Measurements from ENCODE around the gene NAGS.
"Not testable (repeated sequence)": the region's sequence is repeated elsewhere in the genome, so short reads cannot be mapped to it uniquely, and the experiment has no call there.

Gene NAGS

DNA sequence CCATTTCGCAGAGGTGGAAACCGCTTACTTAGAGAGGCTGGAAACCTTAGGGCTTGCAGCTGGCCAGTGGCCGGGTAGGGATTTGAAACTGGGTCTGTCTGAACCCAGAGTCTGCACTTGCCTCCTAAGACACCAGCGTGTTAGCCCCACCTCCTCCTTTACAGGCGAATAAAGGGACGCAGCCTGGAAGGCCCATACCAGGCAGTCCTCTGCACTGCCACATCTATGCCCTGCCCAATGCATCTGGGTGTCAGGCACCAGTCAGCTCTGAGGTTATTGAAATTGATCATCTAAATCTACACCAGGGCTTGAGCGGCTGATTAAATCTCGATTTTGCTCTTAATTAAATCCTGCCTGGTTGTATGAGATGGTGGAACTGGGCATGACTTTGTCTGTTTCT lies 19.9 kb upstream of the NAGS start:
- DNase-seq (ENCODE audit: low read depth): no peak

GRCh38 chr17:43986225-43986981 lies 18.0 kb upstream of the NAGS start:
- DNase-seq (ENCODE audit: low read depth): no peak

GRCh38 chr17:43987131-43988021 lies 17.0 kb upstream of the NAGS start:
- no peak for DNase-seq (ENCODE audit: low read depth)

GRCh38 chr17:43988301-43988700 lies 16.1 kb upstream of the NAGS start:
- DNase-seq (ENCODE audit: low read depth): no peak

- no peak for DNase-seq (ENCODE audit: low read depth)
Measured at GRCh38 chr17:43992641-43993040, 11.8 kb upstream of the NAGS start.

DNA sequence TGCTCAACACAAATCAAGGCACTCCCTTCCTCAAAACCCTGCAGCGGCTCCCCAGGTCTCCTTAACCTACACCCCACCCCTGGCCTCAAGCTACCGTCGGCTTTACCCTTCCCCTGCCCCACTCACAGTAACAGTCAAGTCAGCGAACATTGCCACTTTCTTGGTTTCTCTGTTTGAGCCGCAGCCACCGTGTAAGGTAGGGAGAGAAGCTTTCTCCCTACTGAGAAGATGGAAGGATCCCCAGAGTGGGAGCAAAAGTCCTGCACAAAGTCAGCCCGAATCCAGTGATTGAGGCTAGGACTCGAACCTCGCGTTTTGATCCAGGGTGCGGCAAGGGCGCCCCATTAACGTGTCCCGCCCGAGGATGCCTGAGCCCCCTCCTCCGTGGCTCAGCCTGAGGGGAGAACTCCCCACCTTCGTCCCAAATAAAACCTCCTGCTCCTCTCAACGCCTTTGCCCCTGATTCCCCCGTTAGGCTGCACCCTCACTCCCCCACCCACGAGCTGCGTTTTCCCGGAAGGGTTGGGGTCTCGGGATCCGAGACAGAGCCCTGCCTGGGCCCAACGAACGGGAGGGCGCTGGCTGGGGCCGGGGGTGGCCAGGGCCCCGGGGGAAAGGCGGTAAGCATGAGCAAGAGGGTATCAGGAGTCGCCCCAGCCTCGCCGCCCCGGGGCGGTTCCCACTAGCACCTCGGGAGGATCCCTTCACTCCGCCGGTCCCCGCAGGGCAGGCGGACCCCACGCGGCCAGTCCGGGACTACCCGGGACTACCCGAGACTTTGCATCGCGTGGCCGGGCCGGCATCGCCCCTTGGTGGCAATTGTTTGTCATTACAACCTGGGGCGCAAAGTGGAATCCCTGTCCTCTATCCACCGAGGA lies 9.9 kb upstream of the NAGS start:
- DNase-seq (ENCODE audit: low read depth): peak; percentile 46

DNA sequence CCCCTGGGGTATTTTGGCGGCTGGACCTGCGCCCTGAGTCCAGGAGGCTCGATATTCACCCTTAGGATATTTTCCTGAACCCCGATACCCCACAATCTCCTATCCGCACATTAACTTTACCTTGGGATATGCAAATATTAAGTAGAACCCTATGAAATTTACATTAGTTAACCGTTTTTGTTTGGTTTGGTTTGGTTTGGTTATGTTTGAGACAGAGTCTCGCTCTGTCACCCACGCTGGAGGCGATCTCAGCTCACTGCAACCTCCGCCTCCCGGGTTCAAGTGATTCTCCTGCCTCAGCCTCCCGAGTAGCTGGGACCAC lies 9.3 kb upstream of the NAGS start:
- DNase-seq (ENCODE audit: low read depth): no peak

DNA sequence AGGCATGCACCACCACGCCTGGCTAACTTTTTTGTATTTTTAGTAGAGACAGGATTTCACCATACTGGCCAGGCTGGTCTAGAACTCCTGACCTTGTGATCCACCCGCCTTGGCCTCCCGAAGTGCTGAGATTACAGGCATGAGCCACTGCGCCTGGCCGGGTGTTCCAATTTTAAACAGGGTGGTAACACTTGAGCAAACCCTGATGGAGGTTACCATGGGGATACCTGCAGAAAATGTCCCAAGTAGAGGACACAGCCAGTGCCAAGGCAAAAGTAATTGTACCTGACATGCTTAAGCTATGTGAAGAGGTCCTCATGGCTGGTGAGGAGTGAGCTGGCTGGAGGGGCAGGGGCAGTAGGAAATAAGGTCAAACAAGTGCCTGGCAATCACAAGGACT lies 7.2 kb upstream of the NAGS start:
- not testable (repeated sequence) for DNase-seq (ENCODE audit: low read depth)

GRCh38 chr17:43998552-43998951 lies 5.9 kb upstream of the NAGS start:
- DNase-seq (ENCODE audit: low read depth): no peak

DNA sequence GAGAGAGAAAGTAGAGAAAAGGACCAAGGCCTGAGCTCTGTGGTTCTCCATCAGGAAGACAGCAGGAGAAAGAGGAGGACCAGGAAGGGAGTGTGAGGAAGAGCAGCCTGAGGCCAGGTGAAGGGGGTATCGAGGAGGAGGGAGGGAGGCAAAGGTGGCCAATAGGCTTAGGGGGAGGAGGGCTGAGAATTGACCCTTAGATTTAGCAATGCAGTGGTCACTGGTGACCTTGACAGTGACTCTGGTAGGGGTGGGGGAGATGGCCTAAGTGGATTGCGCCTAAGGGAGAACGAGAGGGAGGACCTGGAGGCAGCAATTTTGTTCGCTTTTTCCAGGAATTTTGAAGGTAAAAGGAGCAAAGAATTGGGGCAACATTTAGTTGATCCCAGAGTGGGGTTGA lies 5.4 kb upstream of the NAGS start:
- DNase-seq (ENCODE audit: low read depth): no peak

- no peak for DNase-seq (ENCODE audit: low read depth)
Measured at GRCh38 chr17:44000141-44000860, 4.1 kb upstream of the NAGS start.

DNA sequence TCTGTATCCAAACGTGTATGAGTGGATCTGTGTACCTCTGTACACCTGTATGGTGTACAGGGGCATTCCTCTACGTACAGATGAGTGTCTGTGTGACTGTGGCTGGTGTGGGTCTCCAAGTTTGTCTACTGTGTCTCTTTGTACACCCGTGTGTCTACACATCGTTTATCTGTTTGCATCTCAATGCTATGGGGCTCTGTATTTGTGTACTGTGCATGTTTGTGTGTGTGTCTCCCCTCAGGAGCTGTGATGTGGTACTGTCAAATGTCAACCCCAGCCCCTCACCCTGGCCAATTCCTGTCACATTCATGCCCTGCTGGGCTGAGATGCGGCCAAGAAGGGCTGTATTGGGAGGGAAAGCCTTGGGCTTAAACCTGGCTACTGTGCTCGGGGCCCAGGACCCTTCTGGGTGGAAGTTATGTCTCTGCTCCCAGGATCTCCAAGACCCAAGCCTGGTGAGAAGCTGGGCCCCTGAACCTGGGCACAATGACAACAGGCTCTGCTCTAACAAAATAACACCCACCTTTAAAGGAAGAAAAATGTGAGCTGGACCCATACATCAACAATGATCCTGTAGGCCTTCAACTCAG lies 3.5 kb upstream of the NAGS start:
- DNase-seq (ENCODE audit: low read depth): no peak

DNA sequence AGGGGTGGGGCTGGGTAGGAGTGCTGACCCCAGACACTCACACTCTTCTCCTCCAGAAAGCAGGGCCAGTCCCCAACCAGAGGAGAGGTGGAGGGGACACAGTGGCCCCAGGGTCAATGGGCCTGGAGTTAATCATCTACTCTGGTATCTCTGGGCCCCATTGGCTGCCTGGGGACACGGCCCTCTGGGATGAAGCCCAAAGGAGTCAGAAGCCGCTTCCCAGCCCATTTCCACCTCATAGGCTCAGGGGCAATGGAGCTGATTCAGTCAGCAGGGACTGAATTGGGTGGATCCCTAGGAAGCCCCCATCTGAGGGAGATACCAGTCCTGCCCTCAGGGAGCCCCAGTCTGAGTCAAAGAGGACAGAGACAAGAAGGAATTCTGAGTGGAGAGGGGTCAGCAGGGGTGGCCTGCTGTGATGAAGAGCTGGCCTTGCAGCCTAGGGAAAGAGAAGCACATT lies 2.9 kb upstream of the NAGS start:
- no peak for DNase-seq (ENCODE audit: low read depth)

GRCh38 chr17:44002141-44002848 lies 2.1 kb upstream of the NAGS start:
- DNase-seq (ENCODE audit: low read depth): peak; percentile 57

DNA sequence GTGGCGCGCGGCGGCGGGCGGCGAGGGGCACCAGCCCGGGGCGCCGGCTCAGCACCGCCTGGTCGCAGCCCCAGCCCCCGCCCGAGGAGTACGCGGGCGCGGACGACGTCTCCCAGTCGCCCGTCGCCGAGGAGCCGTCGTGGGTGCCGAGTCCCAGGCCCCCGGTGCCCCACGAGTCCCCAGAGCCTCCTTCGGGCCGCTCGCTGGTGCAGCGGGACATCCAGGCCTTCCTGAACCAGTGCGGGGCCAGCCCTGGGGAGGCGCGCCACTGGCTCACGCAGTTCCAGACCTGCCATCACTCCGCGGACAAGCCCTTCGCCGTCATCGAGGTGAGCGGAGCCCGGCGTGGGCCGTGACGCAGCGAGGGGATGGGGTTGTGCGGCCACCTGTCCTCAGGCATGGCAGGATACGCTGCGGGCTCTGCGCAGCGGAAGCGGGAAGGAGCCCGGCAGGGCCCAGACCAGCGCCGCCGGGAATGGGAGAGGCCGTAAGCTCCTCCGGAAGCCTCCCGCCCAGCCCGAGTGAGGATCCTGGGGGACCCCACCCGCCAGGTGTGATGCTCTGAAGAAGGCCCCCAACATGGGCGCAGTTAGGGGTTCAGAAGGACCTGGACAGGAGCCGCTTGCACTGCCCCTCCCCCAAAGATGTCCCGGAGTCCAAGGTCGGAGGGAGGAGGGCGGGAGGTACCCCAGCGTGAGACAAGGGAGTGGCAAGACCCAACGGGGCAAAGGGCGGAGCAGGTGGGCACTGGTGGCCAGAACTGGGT lies 522 bp downstream of the NAGS start:
- DNase-seq (ENCODE audit: low read depth): no peak

GRCh38 chr17:44005527-44006271 lies 1.3 kb downstream of the NAGS start:
- no peak for DNase-seq (ENCODE audit: low read depth)

DNA sequence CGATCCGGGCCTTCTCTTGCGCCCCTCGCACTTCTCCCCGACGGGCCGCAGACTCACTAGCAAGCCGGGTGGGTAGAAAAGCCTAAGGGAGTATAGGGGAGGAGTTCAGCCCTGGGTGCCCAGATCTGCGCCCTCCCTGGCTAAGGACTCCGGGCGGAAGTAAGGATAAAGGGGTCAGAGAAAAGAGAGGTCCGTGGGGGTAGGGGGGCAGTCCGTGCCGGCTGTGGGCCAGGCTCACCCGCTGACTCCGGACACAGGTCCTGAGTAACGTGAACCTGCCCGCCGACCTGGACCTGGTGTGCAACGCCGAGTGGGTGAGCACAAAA lies 1.8 kb downstream of the NAGS start:
- no peak for DNase-seq (ENCODE audit: low read depth)

DNA sequence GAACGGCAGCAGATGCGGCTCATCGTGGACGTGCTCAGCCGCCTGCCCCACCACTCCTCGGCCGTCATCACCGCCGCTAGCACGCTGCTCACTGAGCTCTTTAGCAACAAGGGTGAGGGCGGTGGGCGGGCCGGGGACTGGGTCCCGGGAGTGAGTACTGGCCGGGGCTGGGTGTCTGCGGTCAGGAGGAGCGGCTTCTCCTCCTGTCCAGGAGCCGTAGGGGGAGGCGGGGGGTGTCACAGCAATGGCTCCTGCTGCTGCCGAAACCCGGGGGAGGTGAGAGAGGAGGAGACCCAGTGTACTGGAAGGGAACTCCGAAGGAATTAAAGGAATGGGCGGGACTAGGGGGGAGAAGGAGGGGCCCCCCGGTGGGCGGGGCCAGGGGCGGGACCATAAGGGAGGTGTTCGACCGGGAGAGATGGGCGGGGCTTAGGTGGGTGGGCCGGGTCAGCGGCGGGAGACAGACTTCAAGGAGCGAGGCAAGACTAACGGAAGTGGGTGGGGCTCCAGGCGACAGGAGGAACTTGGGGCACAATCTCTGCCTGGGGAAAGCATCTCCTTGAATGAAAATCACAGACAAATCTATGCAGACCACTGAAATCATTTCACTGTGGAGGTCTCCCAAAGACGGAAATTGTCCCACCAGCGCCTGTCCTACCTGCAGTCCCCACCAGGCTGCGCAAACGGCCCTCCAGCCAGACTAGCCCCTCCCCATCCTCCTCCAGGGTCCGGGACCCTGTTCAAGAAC lies 2.4 kb downstream of the NAGS start:
- DNase-seq (ENCODE audit: low read depth): peak; percentile 94
